ENCODE measurements around the gene ZNF667.

Gene ZNF667

GRCh38 chr19:56393119-56394012 is 83.8 kb downstream of the ZNF667 start, which contains the start of gene ZNF582:
ZNF582 (minus strand) TSS chr19:56393534; CDS start chr19:56391752, 1,782 bp downstream.
- peak; percentile 47 to 97 (median 92) for DNase-seq
